ENCODE data around the gene WWTR1.

The WWTR1 gene

GRCh38 chr3:149553781-149554451 lies 103.9 kb downstream of the WWTR1 start:
- no peak overlapping the region for H3K27ac ChIP-seq
- TF ChIP-seq, protein P1, sequence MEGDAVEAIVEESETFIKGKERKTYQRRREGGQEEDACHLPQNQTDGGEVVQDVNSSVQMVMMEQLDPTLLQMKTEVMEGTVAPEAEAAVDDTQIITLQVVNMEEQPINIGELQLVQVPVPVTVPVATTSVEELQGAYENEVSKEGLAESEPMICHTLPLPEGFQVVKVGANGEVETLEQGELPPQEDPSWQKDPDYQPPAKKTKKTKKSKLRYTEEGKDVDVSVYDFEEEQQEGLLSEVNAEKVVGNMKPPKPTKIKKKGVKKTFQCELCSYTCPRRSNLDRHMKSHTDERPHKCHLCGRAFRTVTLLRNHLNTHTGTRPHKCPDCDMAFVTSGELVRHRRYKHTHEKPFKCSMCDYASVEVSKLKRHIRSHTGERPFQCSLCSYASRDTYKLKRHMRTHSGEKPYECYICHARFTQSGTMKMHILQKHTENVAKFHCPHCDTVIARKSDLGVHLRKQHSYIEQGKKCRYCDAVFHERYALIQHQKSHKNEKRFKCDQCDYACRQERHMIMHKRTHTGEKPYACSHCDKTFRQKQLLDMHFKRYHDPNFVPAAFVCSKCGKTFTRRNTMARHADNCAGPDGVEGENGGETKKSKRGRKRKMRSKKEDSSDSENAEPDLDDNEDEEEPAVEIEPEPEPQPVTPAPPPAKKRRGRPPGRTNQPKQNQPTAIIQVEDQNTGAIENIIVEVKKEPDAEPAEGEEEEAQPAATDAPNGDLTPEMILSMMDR (IDR thresholded peaks at IDR 0.05), result no peak
- H3K4me1 ChIP-seq (ENCODE audit: control insufficient read depth in 1 of 2, insufficient read depth in 1 of 2, low read depth in 1 of 2, low read length in 1 of 2), result no peaks in the 10 kb centered on the region
- H3K36me3 ChIP-seq, result no peaks in the 10 kb centered on the region
- no peak overlapping the region for H3K4me3 ChIP-seq (ENCODE audit: low read depth in 1 of 2, low read length in 1 of 2)
- H3K9me3 ChIP-seq, result no peaks in the 10 kb centered on the region
- H3K27me3 ChIP-seq, result peaks cover 24% of the 10 kb centered on the region

- H3K9me3 ChIP-seq, result no peaks in the 10 kb centered on the region
- peaks cover 29% of the 10 kb centered on the region for H3K27me3 ChIP-seq
- no peaks in the 10 kb centered on the region for H3K4me1 ChIP-seq (ENCODE audit: control insufficient read depth in 1 of 2, insufficient read depth in 1 of 2, low read depth in 1 of 2, low read length in 1 of 2)
- H3K4me3 ChIP-seq (ENCODE audit: low read depth in 1 of 2, low read length in 1 of 2), result no peak overlapping the region
- H3K27ac ChIP-seq, result no peak overlapping the region
- TF ChIP-seq, protein P1 (IDR thresholded peaks at IDR 0.05), result no peak
- no peaks in the 10 kb centered on the region for H3K36me3 ChIP-seq
Measured at GRCh38 chr3:149552700-149553099, 105.1 kb downstream of the WWTR1 start.

- TF ChIP-seq, protein P1 (IDR thresholded peaks at IDR 0.05), result no peak
- Histone ChIP-seq H3K27ac (no peak overlapping the region), H3K27me3 (peaks cover 29% of the 10 kb centered on the region), H3K9me3 (no peaks in the 10 kb centered on the region), H3K4me1 (ENCODE audit: control insufficient read depth in 1 of 2, insufficient read depth in 1 of 2, low read depth in 1 of 2, low read length in 1 of 2) (no peaks in the 10 kb centered on the region), H3K36me3 (no peaks in the 10 kb centered on the region), H3K4me3 (ENCODE audit: low read depth in 1 of 2, low read length in 1 of 2) (no peak overlapping the region)
Measured at GRCh38 chr3:149551500-149551899, 106.3 kb downstream of the WWTR1 start.

GRCh38 chr3:149548669-149549065 lies 109.2 kb downstream of the WWTR1 start:
- no peaks in the 10 kb centered on the region for H3K4me1 ChIP-seq (ENCODE audit: control insufficient read depth in 1 of 2, insufficient read depth in 1 of 2, low read depth in 1 of 2, low read length in 1 of 2)
- H3K36me3 ChIP-seq, result no peaks in the 10 kb centered on the region
- TF ChIP-seq, protein P1 (IDR thresholded peaks at IDR 0.05), result no peak
- H3K27me3 ChIP-seq, result peaks cover 34% of the 10 kb centered on the region
- no peak overlapping the region for H3K4me3 ChIP-seq (ENCODE audit: low read depth in 1 of 2, low read length in 1 of 2)
- H3K9me3 ChIP-seq, result no peaks in the 10 kb centered on the region
- H3K27ac ChIP-seq, result no peak overlapping the region

- H3K4me3 ChIP-seq (ENCODE audit: low read depth in 1 of 2, low read length in 1 of 2), result no peak overlapping the region
- TF ChIP-seq, protein P1 (IDR thresholded peaks at IDR 0.05), result no peak
- no peaks in the 10 kb centered on the region for H3K4me1 ChIP-seq (ENCODE audit: control insufficient read depth in 1 of 2, insufficient read depth in 1 of 2, low read depth in 1 of 2, low read length in 1 of 2)
- no peaks in the 10 kb centered on the region for H3K9me3 ChIP-seq
- peaks cover 29% of the 10 kb centered on the region for H3K27me3 ChIP-seq
- no peak overlapping the region for H3K27ac ChIP-seq
- no peaks in the 10 kb centered on the region for H3K36me3 ChIP-seq
Measured at GRCh38 chr3:149547954-149548668, 109.7 kb downstream of the WWTR1 start.
